Measurements from ENCODE around the gene GOT1.

GOT1 gene

DNA sequence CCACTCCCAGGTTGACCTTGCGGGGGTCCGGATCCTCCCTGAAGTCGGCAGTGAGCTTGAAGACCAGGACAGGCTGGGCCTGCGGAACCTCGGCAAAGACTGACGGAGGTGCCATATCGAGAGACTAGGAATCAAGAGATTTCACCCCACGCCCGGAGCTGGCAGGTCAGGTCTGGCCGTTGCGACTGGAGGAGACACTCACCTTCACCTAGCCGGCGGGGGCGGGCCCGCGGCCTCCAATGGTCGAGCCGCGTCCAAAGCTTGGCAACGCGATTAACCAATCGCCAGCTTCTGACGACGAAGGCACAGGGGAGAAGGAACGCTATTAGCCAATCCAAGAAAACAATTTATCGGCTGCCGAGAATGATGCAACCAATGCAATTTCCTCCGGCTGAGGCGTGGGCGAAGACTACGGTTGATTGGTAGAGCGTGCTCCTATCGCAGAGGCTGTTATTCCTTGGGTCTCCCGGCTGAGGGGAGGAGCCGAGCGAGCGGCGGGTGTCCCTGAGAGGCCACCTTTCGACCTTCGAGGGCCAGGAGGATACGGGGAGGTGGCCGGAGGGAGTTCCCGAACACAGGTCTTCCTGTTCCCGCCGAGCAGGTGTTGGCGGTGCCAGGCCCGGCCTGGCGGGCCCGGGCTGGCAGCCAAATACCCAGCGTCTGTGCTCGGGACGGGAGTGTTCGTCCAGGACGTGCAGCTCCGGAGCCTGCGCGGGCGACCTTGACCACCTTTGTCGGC lies at the start of gene GOT1:
Gene GOT1, minus strand, starts transcription at position 174 of the 739 bp plus-strand sequence. Its CDS starts 59 bp downstream, at position 115.
- Histone ChIP-seq H3K27ac (ENCODE audit: low read depth, low read length) (peak within 1 kb of the TSS; percentile 90), H3K36me3 (ENCODE audit: control insufficient read depth, insufficient read depth, low read length) (peaks cover 4% of the 10 kb centered on the region), H3K4me1 (ENCODE audit: control insufficient read depth, insufficient read depth, low read length) (0 out of 2 replicates have a peak, but pooled peaks cover 6% of the 10 kb centered on the region), H3K27me3 (ENCODE audit: control insufficient read depth, insufficient read depth, low read length) (no peaks in the 10 kb centered on the region), H3K4me3 (ENCODE audit: low read depth, low read length) (peak within 1 kb of the TSS; percentile 100), H3K9ac (ENCODE audit: low read length) (peak within 1 kb of the TSS; percentile 95), H3K9me3 (ENCODE audit: control insufficient read depth, insufficient read depth, low read depth, low read length) (no peaks in the 10 kb centered on the region)

DNA sequence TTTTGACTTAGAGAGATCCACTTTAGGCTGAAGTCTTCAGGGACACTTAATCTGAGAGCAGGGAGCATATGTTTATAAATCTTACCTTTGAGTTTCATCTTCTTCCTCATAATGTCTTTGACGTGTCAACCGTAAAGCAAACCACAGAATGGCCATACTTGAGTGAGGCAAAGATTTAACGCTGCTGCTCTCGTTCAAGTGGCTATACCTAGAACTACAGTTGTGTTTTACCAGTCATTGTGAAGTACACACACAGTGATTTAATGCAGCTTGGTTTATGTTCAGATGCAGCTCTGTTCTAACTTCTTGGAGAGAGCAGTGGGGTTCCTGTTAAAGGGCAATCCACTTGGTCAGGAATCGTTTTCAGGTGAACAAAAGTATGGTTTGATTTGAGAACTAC lies 39.9 kb upstream of the GOT1 start:
- Histone ChIP-seq H3K36me3 (ENCODE audit: control insufficient read depth, insufficient read depth, low read length) (no peaks in the 10 kb centered on the region), H3K4me3 (ENCODE audit: low read depth, low read length) (no peak overlapping the region), H3K9me3 (ENCODE audit: control insufficient read depth, insufficient read depth, low read depth, low read length) (no peaks in the 10 kb centered on the region), H3K27me3 (ENCODE audit: control insufficient read depth, insufficient read depth, low read length) (peaks cover 22% of the 10 kb centered on the region), H3K9ac (ENCODE audit: low read length) (no peak overlapping the region), H3K27ac (ENCODE audit: low read depth, low read length) (no peak overlapping the region), H3K4me1 (ENCODE audit: control insufficient read depth, insufficient read depth, low read length) (no peaks in the 10 kb centered on the region)

- Histone ChIP-seq H3K36me3 (ENCODE audit: control insufficient read depth, insufficient read depth, low read length) (no peaks in the 10 kb centered on the region), H3K27ac (ENCODE audit: low read depth, low read length) (no peak overlapping the region), H3K9me3 (ENCODE audit: control insufficient read depth, insufficient read depth, low read depth, low read length) (no peaks in the 10 kb centered on the region), H3K4me1 (ENCODE audit: control insufficient read depth, insufficient read depth, low read length) (no peaks in the 10 kb centered on the region), H3K4me3 (ENCODE audit: low read depth, low read length) (no peak overlapping the region), H3K9ac (ENCODE audit: low read length) (no peak overlapping the region), H3K27me3 (ENCODE audit: control insufficient read depth, insufficient read depth, low read length) (peaks cover 22% of the 10 kb centered on the region)
These were observed 37.0 kb upstream of the GOT1 start for GRCh38 chr10:99467236-99467999.

DNA sequence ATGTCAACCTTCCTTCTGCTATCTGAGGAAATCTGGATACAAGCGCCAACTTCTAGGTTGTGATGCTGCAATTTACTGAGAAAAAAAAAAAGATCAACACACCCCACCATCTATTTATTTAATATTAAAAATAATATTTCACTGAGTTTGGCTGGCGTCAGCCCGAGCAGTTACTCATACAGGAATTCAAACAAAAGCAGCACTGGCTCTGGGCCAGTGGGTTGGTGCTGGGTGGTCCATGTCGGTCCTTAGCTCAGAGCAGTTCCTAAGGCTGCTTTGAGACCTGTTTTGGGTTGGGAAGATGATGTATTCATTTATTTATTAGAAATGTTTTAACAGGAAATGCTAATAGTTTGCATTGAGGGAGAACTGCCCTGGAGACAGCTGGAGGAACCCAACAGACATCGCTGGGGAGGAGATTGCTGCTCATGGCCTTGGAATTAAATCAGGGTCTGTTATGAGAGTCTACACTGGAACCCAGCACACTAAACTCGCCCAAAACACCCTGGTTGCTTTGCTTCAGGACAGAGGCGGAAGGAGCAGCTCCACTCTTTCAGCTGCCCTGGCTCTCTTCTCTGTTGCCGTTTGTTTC lies 36.3 kb upstream of the GOT1 start:
- Histone ChIP-seq H3K4me1 (ENCODE audit: control insufficient read depth, insufficient read depth, low read length) (no peaks in the 10 kb centered on the region), H3K9ac (ENCODE audit: low read length) (no peak overlapping the region), H3K36me3 (ENCODE audit: control insufficient read depth, insufficient read depth, low read length) (no peaks in the 10 kb centered on the region), H3K27ac (ENCODE audit: low read depth, low read length) (no peak overlapping the region), H3K27me3 (ENCODE audit: control insufficient read depth, insufficient read depth, low read length) (peaks cover 22% of the 10 kb centered on the region), H3K9me3 (ENCODE audit: control insufficient read depth, insufficient read depth, low read depth, low read length) (no peaks in the 10 kb centered on the region), H3K4me3 (ENCODE audit: low read depth, low read length) (no peak overlapping the region)

- Histone ChIP-seq H3K27me3 (ENCODE audit: control insufficient read depth, insufficient read depth, low read length) (peaks cover 8% of the 10 kb centered on the region; the same call in 1 of the 2 replicates), H3K9me3 (ENCODE audit: control insufficient read depth, insufficient read depth, low read depth, low read length) (no peaks in the 10 kb centered on the region), H3K9ac (ENCODE audit: low read length) (no peak overlapping the region), H3K4me1 (ENCODE audit: control insufficient read depth, insufficient read depth, low read length) (no peaks in the 10 kb centered on the region), H3K36me3 (ENCODE audit: control insufficient read depth, insufficient read depth, low read length) (no peaks in the 10 kb centered on the region), H3K27ac (ENCODE audit: low read depth, low read length) (no peak overlapping the region), H3K4me3 (ENCODE audit: low read depth, low read length) (no peak overlapping the region)
These were observed 30.8 kb upstream of the GOT1 start for GRCh38 chr10:99461230-99461629.

- no peak overlapping the region for H3K4me3 ChIP-seq (ENCODE audit: low read depth, low read length)
- no peaks in the 10 kb centered on the region for H3K4me1 ChIP-seq (ENCODE audit: control insufficient read depth, insufficient read depth, low read length)
- H3K9ac ChIP-seq (ENCODE audit: low read length), result no peak overlapping the region
- no peak overlapping the region for H3K27ac ChIP-seq (ENCODE audit: low read depth, low read length)
- H3K9me3 ChIP-seq (ENCODE audit: control insufficient read depth, insufficient read depth, low read depth, low read length), result no peaks in the 10 kb centered on the region
- H3K27me3 ChIP-seq (ENCODE audit: control insufficient read depth, insufficient read depth, low read length), result peaks cover 8% of the 10 kb centered on the region; the same call in 1 of the 2 replicates
- H3K36me3 ChIP-seq (ENCODE audit: control insufficient read depth, insufficient read depth, low read length), result no peaks in the 10 kb centered on the region
These were observed 29.6 kb upstream of the GOT1 start for GRCh38 chr10:99460070-99460469.

- Histone ChIP-seq H3K27ac (ENCODE audit: low read depth, low read length) (no peak overlapping the region), H3K9me3 (ENCODE audit: control insufficient read depth, insufficient read depth, low read depth, low read length) (no peaks in the 10 kb centered on the region), H3K27me3 (ENCODE audit: control insufficient read depth, insufficient read depth, low read length) (peaks cover 8% of the 10 kb centered on the region; the same call in 1 of the 2 replicates), H3K4me1 (ENCODE audit: control insufficient read depth, insufficient read depth, low read length) (no peaks in the 10 kb centered on the region), H3K9ac (ENCODE audit: low read length) (no peak overlapping the region), H3K4me3 (ENCODE audit: low read depth, low read length) (no peak overlapping the region), H3K36me3 (ENCODE audit: control insufficient read depth, insufficient read depth, low read length) (no peaks in the 10 kb centered on the region)
These were observed 28.8 kb upstream of the GOT1 start for GRCh38 chr10:99459217-99459616.

DNA sequence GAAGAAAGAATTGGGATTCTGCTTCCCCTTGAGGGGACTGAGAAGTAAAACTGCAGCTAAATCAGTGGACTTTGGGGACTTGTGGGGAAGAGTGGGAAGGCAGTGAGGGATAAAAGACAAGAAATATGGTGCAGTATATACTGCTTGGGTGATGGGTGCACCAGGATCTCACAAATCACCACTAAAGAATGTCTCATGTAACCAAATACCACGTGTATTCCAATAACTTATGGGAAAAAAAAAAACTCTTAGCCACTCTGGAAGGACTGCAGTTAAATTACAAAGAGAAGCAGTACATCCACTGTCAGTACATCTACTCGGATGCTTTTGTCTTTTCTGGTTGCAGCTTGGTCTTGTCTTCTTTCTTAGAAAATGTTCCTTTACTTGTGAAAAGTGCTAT lies 27.4 kb upstream of the GOT1 start:
- Histone ChIP-seq H3K36me3 (ENCODE audit: control insufficient read depth, insufficient read depth, low read length) (no peaks in the 10 kb centered on the region), H3K9me3 (ENCODE audit: control insufficient read depth, insufficient read depth, low read depth, low read length) (no peaks in the 10 kb centered on the region), H3K27ac (ENCODE audit: low read depth, low read length) (no peak overlapping the region), H3K4me3 (ENCODE audit: low read depth, low read length) (no peak overlapping the region), H3K27me3 (ENCODE audit: control insufficient read depth, insufficient read depth, low read length) (peaks cover 8% of the 10 kb centered on the region; the same call in 1 of the 2 replicates), H3K4me1 (ENCODE audit: control insufficient read depth, insufficient read depth, low read length) (no peaks in the 10 kb centered on the region), H3K9ac (ENCODE audit: low read length) (no peak overlapping the region)

DNA sequence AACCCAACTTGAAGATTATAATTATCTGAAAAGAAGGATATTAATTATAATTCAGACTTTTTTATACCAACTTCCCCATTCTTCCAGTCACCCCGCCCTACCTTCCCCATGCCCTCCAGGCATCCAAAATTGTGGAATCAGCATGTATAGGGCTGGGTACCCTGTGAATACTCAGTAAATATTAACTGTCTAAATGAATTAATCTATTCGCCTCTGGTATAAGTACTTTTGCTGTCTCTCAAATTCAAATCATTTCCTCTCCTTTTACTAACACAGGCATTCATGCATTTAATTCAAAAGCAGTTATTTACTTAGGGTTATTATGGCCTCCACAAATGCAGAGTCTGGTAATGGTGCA lies 26.5 kb upstream of the GOT1 start:
- H3K9ac ChIP-seq (ENCODE audit: low read length), result no peak overlapping the region
- H3K9me3 ChIP-seq (ENCODE audit: control insufficient read depth, insufficient read depth, low read depth, low read length), result no peaks in the 10 kb centered on the region
- H3K27me3 ChIP-seq (ENCODE audit: control insufficient read depth, insufficient read depth, low read length), result peaks cover 13% of the 10 kb centered on the region; the same call in 1 of the 2 replicates
- no peak overlapping the region for H3K4me3 ChIP-seq (ENCODE audit: low read depth, low read length)
- peaks cover 6% of the 10 kb centered on the region for H3K4me1 ChIP-seq (ENCODE audit: control insufficient read depth, insufficient read depth, low read length)
- no peak overlapping the region for H3K27ac ChIP-seq (ENCODE audit: low read depth, low read length)
- no peaks in the 10 kb centered on the region for H3K36me3 ChIP-seq (ENCODE audit: control insufficient read depth, insufficient read depth, low read length)

DNA sequence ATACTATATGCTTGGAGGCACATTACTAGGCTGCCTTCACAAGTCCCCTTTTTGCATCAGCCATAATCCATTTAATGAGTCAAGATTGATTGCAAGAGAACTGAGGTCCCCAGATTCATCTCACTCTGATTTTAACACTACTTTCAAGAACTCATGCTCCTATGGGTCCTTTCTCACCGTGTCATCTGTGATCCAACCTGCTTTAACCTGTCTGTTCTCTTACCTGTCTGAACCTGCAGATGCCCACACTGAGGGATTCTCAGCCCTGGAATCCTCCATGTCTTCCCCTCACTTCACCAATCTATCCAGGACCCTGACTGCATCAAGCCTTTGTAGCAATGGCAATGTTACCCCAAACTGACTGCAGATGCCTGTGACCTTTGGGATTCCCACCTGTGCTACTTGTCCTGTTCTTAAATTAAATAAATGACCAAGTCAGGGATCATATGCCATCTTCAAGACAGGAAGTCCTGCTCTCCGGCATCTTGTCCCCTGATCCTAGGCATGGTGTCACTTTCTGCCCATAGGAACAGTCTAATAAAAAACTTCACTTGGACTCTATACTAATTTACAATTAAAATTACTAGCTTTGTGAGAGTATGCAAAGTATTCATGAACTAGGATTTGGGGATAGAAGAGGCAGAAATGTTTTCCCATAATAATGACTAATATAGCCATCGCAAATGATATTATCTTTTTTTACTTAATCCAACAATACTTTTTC lies 25.9 kb upstream of the GOT1 start:
- H3K27ac ChIP-seq (ENCODE audit: low read depth, low read length), result no peak overlapping the region
- H3K27me3 ChIP-seq (ENCODE audit: control insufficient read depth, insufficient read depth, low read length), result peaks cover 11% of the 10 kb centered on the region; the same call in 1 of the 2 replicates
- H3K9me3 ChIP-seq (ENCODE audit: control insufficient read depth, insufficient read depth, low read depth, low read length), result no peaks in the 10 kb centered on the region
- no peak overlapping the region for H3K4me3 ChIP-seq (ENCODE audit: low read depth, low read length)
- H3K4me1 ChIP-seq (ENCODE audit: control insufficient read depth, insufficient read depth, low read length), result peaks cover 11% of the 10 kb centered on the region
- H3K36me3 ChIP-seq (ENCODE audit: control insufficient read depth, insufficient read depth, low read length), result no peaks in the 10 kb centered on the region
- H3K9ac ChIP-seq (ENCODE audit: low read length), result no peak overlapping the region

Measured in HUES6 (cell line).